HG02588 (cell line): ENCODE data around the gene SOWAHC.
"Not testable (repeated sequence)": the region's sequence is repeated elsewhere in the genome, so short reads cannot be mapped to it uniquely, and the experiment has no call there.

Source experiments
- ATAC-seq: cut with Tn5 transposase; IDR thresholded peaks from one replicate; pipeline ENCODE4 v1.9.1; 2021; ENCODE audit warnings: mild to moderate bottlenecking, moderate library complexity; ENCODE audit not compliant: unreplicated experiment

The SOWAHC gene, protein sequence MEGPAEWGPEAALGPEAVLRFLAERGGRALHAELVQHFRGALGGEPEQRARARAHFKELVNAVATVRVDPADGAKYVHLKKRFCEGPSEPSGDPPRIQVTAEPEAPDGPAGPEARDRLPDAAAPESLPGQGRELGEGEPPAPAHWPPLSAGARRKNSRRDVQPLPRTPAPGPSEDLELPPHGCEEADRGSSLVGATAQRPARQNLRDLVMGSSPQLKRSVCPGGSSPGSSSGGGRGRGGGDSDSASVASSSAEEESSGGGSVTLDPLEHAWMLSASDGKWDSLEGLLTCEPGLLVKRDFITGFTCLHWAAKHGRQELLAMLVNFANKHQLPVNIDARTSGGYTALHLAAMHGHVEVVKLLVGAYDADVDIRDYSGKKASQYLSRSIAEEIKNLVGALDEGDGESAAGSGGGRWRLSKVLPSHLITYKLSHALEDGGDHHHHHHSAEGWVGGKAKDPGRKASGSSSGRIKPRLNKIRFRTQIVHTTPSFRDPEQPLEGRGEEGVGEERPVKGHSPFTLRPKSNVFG

DNA sequence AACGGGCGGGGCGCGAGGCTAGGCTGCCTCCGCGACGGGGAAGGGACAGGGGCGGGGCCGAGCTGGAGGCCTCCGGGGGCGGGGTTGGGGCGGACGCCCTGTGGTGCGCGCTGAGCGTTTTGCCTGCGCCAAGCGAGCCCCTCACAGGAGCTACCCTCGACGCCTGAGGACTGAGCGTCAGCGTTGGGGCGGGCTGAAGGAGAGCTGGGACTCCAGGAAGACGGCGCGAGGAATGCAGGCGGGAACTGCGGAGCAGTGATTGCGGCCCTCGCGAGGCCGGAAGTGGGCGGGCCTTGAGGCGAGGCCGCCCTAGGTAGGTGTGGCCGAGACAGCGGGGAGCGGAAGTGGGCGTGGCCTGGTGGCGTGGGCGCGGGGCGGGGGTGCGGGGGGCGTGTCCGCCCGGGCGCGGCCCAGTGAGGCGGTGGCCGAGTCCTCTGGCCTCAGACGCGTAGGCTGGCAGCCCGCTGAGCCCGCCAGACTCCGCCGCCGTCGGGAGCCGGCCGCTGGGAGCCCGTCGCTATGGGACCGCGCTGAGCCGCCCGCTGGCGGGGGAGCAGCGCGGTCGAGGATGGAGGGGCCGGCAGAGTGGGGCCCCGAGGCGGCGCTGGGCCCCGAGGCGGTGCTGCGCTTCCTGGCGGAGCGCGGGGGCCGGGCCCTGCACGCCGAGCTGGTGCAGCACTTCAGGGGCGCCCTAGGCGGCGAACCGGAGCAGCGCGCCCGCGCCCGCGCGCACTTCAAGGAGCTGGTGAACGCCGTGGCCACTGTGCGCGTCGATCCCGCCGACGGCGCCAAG is at the start of gene SOWAHC, which contains the start of gene SEPTIN10:
Gene SOWAHC, plus strand, starts transcription at position 443 of the 793 bp plus-strand sequence. Its CDS starts 126 bp downstream, at position 569.
Gene SEPTIN10, minus strand, starts transcription at position 45 of the 793 bp plus-strand sequence. CDS start 139 bp downstream, outside the sequence.
- ATAC-seq = peak; percentile 80

DNA sequence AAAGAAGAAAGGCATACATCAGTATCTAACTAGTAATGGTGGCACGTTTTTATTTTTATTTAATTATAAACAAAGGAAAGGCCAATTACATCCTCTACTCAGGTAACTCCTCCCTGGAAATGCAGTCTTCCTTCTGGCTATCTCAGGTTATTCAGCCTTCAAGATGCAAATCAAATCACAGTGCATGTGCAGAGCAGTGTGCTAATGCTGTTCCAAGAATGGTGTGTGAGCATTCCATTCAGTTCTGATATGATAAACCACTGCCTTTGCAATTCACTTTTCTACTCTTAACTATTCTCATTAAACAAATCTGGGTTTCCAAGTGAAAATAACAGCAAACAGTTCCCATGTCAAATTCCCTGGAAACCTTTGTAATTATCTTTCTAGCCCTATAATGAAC is 38.8 kb upstream of the SOWAHC start:
- ATAC-seq = no peak

DNA sequence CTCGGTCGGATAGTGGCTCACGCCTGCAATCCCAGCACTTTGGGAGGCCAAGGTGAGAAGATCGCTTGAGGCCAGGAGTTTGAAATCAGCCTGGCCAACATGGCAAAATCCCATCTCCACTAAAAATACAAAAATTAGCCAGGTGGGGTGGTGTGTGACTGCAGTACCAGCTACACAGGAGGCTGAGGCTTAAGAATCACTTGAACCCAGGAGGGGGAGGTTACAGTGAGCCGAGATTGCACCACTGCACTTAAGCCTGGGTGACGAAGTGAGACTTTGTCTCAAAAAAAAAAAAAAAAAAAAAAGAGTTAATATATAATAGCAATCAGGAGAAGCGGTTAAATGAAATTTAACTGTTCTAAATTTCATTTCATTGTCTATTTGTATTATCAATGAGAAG is 36.5 kb upstream of the SOWAHC start:
- ATAC-seq = not testable (repeated sequence)

GRCh38 chr2:109582928-109583895 is 31.0 kb upstream of the SOWAHC start:
- ATAC-seq = peak; percentile 55

- ATAC-seq = no peak
Observed at GRCh38 chr2:109586687-109587086, 27.5 kb upstream of the SOWAHC start.

GRCh38 chr2:109591206-109591605 is 23.0 kb upstream of the SOWAHC start:
- ATAC-seq = no peak

DNA sequence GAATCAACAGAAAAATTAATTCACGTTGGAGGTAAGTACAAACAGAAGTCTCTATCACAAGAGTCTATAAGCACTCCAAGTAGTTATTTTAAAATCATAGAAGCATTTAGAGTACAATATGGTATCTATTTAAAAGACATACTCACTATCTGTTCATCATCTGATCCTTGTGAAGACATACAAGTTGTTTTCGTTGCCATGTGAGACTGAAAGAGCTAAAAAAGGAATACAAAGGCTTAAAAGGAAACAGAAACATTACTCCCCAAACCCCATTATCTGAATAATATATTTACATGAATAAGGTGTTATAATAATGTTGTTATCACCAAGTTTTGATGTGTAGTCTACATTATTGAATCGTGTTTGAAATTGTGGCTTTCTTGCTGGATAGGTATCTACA is 21.3 kb upstream of the SOWAHC start:
- no peak for ATAC-seq

GRCh38 chr2:109594246-109594885 is 19.8 kb upstream of the SOWAHC start:
- ATAC-seq = no peak

DNA sequence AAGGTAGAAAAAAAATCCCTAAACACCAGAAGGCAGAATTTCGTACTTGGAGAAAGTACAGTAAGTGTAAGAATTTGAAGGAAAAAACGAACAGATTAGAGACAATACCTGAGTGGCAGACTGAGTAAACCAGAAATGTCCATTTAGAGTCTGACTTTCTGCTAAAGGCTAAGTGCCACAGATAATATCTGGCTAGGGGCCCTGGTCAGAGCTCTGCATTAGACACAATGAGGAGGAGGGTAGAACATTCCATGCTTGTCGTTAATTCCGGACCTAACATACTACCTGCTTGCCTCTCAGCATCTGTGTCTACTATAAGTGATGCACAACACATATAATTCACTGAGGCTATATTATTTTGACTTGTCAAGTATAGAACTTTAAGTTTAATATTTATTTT is 18.5 kb upstream of the SOWAHC start:
- no peak for ATAC-seq

GRCh38 chr2:109597283-109597682 is 16.9 kb upstream of the SOWAHC start:
- ATAC-seq = no peak

GRCh38 chr2:109601783-109602182 is 12.4 kb upstream of the SOWAHC start:
- no peak for ATAC-seq

DNA sequence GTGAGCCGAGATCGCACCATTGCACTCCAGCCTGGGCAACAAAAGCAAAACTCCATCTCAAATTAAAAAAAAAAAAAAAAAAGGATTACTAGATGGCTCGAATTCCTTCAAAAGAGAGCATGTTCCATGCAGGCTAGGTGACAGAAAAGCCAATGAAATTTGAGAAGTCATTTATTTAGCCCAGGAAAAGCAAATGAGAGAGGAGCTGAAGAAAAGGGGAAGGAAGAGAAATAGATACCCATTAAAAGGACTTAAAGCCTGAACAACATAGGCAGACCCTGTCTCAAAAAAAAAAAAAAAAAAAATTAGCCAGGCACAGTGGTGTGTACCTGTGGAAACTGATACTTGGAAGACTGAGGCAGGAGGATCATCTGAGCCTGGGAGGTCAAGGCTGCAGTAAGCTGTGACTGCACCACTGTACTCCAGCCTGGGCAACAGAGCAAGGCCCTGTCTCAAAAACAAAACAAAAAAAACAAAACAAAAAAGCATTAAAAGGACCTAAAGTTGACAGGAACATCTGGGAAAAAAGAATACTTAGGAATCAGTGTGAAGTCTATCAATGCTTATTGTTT is 11.5 kb upstream of the SOWAHC start:
- ATAC-seq = no peak

- ATAC-seq = no peak
Observed at GRCh38 chr2:109604597-109604996, 9.6 kb upstream of the SOWAHC start.

- no peak for ATAC-seq
Observed at GRCh38 chr2:109607766-109608165, 6.4 kb upstream of the SOWAHC start.

DNA sequence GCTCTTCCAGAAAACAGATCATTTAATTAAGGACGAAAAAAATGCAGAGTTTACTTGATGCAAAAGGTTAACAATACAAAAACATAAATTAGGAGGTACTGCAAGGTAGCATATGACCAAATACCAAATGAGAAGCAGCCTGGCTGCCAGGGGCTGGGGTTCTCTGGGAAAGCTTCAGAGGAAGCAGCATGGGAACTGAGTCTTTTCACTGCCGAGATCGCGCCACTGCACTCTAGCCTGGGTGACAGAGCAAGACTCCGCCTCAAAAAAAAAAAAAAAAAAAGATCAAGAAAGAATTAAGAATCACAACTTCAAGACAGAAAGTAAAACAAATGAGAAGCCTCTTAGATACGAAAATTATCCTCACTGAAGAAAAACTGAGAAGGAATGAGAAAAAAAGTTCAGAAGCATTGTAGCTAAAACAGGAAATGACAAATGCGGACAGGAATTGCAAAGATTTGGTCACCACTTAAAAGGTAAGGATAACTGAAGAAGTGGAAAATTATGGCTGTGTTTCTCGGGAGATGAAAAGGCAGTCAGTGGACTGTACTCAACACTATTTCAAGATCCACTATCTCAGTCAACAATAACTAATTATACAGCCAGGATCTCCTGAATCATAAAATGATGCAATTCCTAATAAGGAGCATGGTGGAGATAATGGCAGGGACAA is 4.7 kb upstream of the SOWAHC start:
- ATAC-seq = no peak

DNA sequence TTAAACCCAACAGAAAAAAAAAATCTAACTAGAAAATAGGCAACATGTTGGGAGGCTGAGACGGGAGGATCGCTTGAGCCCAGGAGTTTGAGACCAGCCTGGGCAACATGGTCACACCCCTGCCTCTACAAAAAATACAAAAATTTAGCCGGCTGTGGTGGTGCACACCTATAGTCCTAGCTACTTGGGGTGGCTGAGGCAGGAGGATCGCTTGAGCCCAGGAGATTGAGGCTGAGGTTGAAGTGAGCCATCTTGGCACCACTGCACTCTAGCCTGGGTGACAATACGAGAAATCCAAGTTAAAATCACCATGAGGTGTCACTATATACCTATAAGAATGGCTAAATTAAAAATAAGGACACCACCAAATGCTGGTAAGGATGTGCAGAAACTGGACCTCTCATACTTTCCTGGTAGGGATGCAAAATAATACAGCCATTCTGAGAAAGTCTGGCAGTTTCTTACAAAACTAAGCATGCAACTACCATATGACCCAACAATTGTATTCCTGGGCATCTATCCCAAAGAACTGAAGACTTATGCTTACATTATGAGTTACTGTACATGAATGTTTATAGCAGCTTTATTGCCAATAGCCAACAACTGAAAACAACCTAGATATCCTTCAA is 2.6 kb upstream of the SOWAHC start:
- ATAC-seq = no peak

DNA sequence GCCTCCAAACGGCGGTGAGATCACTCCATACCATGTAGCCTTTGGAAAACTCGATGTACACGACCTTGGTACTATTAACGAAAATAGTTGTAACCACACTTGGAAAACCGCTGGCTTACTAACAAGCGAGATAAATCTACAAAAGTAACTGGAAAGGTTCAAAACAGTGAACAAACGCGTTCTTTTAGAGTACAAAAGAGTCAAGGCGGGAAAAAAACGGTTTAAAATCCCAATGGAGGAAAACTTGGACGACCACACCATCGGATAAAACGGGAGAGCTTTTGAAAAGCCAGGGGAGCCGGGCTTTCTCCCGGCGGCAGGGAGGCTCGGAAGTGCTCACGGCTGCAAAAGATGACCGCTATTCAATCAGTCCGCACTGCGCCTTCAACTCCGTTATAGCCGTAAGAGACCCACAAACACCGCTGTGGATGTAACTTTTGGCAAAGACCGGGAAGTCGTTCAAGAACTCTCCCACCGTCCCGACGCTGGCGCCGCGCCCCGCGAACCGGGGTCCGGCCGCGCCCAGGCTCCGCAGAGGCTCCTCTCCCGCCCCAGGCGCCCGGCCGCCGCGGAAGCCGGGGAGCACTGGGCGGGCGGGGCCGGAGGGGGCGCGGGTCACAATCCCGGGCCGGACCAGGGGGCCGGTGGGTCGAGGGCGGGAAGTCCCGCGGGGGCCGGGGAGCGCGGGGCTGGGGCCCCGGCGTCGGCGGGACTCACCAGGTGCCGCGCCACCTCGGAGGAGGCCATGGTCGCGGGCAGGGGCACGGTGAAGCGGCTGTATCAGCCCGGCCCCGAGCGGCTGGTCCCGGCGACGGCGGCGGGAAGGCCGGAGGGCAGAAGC is 863 bp upstream of the SOWAHC start:
- ATAC-seq = peak; percentile 30
